Activated naive CD4-positive, alpha-beta T cell treated with anti-CD3 and anti-CD28 coated beads, Interleukin-2, amount 50 U/mL, for 24 hours (primary cell): ENCODE results near the gene SGMS2.
"Not testable (repeated sequence)": the region's sequence is repeated elsewhere in the genome, so short reads cannot be mapped to it uniquely, and the experiment has no call there.

Source experiments
- H3K27ac Mint-ChIP-seq: one replicate; pipeline ENCODE4 v1.8.0; 2021; ENCODE audit warnings: mild to moderate bottlenecking, mixed read lengths
- H3K27me3 Mint-ChIP-seq: one replicate; pipeline ENCODE4 v1.8.0; 2021; ENCODE audit warnings: mixed read lengths
- H3K36me3 Mint-ChIP-seq: one replicate; pipeline ENCODE4 v1.8.0; 2021; ENCODE audit warnings: mixed read lengths
- H3K4me1 Mint-ChIP-seq: one replicate; pipeline ENCODE4 v1.8.0; 2021; ENCODE audit warnings: mixed read lengths
- H3K4me3 Mint-ChIP-seq: one replicate; pipeline ENCODE4 v1.8.0; 2021; ENCODE audit warnings: mild to moderate bottlenecking, mixed read lengths
- H3K9me3 Mint-ChIP-seq: one replicate; pipeline ENCODE4 v1.8.0; 2021; ENCODE audit warnings: mixed read lengths

SGMS2 gene

GRCh38 chr4:107906458-107907100 is 81.8 kb downstream of the SGMS2 start:
- peaks cover 3% of the 10 kb centered on the region for H3K27me3 Mint-ChIP-seq
- H3K36me3 Mint-ChIP-seq: no peaks in the 10 kb centered on the region
- H3K9me3 Mint-ChIP-seq: peaks cover 5% of the 10 kb centered on the region
- H3K4me3 Mint-ChIP-seq: no peak overlapping the region
- H3K27ac Mint-ChIP-seq: no peak overlapping the region
- H3K4me1 Mint-ChIP-seq: no peaks in the 10 kb centered on the region

- Mint-ChIP-seq H3K27me3 (no peaks in the 10 kb centered on the region), H3K4me3 (no peak overlapping the region), H3K27ac (no peak overlapping the region), H3K36me3 (no peaks in the 10 kb centered on the region), H3K9me3 (peaks cover 5% of the 10 kb centered on the region), H3K4me1 (peaks cover 4% of the 10 kb centered on the region)
Observed at GRCh38 chr4:107908377-107908776, 83.6 kb downstream of the SGMS2 start.

- Mint-ChIP-seq H3K27me3 (peaks cover 1% of the 10 kb centered on the region), H3K9me3 (no peaks in the 10 kb centered on the region), H3K4me1 (peaks cover 4% of the 10 kb centered on the region), H3K36me3 (no peaks in the 10 kb centered on the region), H3K27ac (no peak overlapping the region), H3K4me3 (no peak overlapping the region)
Observed at GRCh38 chr4:107913283-107913899, 88.7 kb downstream of the SGMS2 start.

GRCh38 chr4:107915220-107915619 is 90.5 kb downstream of the SGMS2 start:
- Mint-ChIP-seq H3K4me1 (peaks cover 4% of the 10 kb centered on the region), H3K9me3 (peaks cover 9% of the 10 kb centered on the region), H3K27ac (no peak overlapping the region), H3K4me3 (no peak overlapping the region), H3K36me3 (peaks cover 2% of the 10 kb centered on the region), H3K27me3 (peaks cover 3% of the 10 kb centered on the region)

- Mint-ChIP-seq H3K27ac (no peak overlapping the region), H3K36me3 (peaks cover 3% of the 10 kb centered on the region), H3K27me3 (peaks cover 8% of the 10 kb centered on the region), H3K4me3 (no peak overlapping the region), H3K9me3 (peaks cover 13% of the 10 kb centered on the region), H3K4me1 (peaks cover 4% of the 10 kb centered on the region)
Observed at GRCh38 chr4:107916623-107917022, 91.9 kb downstream of the SGMS2 start.

GRCh38 chr4:107917500-107917899 is 92.8 kb downstream of the SGMS2 start:
- no peak overlapping the region for H3K4me3 Mint-ChIP-seq
- H3K27ac Mint-ChIP-seq: no peak overlapping the region
- H3K4me1 Mint-ChIP-seq: peaks cover 4% of the 10 kb centered on the region
- peaks cover 13% of the 10 kb centered on the region for H3K9me3 Mint-ChIP-seq
- peaks cover 3% of the 10 kb centered on the region for H3K36me3 Mint-ChIP-seq
- H3K27me3 Mint-ChIP-seq: peaks cover 11% of the 10 kb centered on the region

GRCh38 chr4:107922486-107923473 is 98.0 kb downstream of the SGMS2 start:
- H3K9me3 Mint-ChIP-seq: peaks cover 13% of the 10 kb centered on the region
- no peak overlapping the region for H3K27ac Mint-ChIP-seq
- no peaks in the 10 kb centered on the region for H3K4me1 Mint-ChIP-seq
- no peak overlapping the region for H3K4me3 Mint-ChIP-seq
- peaks cover 3% of the 10 kb centered on the region for H3K36me3 Mint-ChIP-seq
- peaks cover 11% of the 10 kb centered on the region for H3K27me3 Mint-ChIP-seq

GRCh38 chr4:107925713-107926112 is 101.0 kb downstream of the SGMS2 start:
- not testable (repeated sequence) for H3K9me3 Mint-ChIP-seq, H3K27ac Mint-ChIP-seq, H3K36me3 Mint-ChIP-seq, H3K4me3 Mint-ChIP-seq, H3K27me3 Mint-ChIP-seq, H3K4me1 Mint-ChIP-seq

- H3K36me3 Mint-ChIP-seq, H3K27ac Mint-ChIP-seq, H3K4me3 Mint-ChIP-seq, H3K27me3 Mint-ChIP-seq, H3K4me1 Mint-ChIP-seq, H3K9me3 Mint-ChIP-seq: not testable (repeated sequence)
Observed at GRCh38 chr4:107926875-107927274, 102.1 kb downstream of the SGMS2 start.

GRCh38 chr4:107930821-107931774 is 106.4 kb downstream of the SGMS2 start, which contains the start of gene CYP2U1:
TSS of gene CYP2U1 (plus strand) at chr4:107931549. CDS start at chr4:107931644, 95 bp downstream.
- peaks cover 6% of the 10 kb centered on the region for H3K36me3 Mint-ChIP-seq
- no peaks in the 10 kb centered on the region for H3K27me3 Mint-ChIP-seq
- peak within 1 kb of the TSS; percentile 92 for H3K4me3 Mint-ChIP-seq
- peaks cover 41% of the 10 kb centered on the region for H3K4me1 Mint-ChIP-seq
- H3K9me3 Mint-ChIP-seq: no peaks in the 10 kb centered on the region
- H3K27ac Mint-ChIP-seq: peak within 1 kb of the TSS; percentile 31

- Mint-ChIP-seq H3K27ac (peak overlapping the region; percentile 25), H3K4me1 (peaks cover 43% of the 10 kb centered on the region), H3K4me3 (peak overlapping the region; percentile 84)
Observed at GRCh38 chr4:107931775-107932321, 107.1 kb downstream of the SGMS2 start.

GRCh38 chr4:107935246-107935645 is 110.5 kb downstream of the SGMS2 start:
- Mint-ChIP-seq H3K27ac (no peak overlapping the region), H3K27me3 (no peaks in the 10 kb centered on the region), H3K4me1 (peaks cover 47% of the 10 kb centered on the region), H3K4me3 (no peak overlapping the region), H3K9me3 (no peaks in the 10 kb centered on the region), H3K36me3 (peaks cover 12% of the 10 kb centered on the region)

More at GRCh38 chr4:107931775-107932321, 107.1 kb downstream of the SGMS2 start:
- H3K9me3 Mint-ChIP-seq: no peaks in the 10 kb centered on the region
- peaks cover 8% of the 10 kb centered on the region for H3K36me3 Mint-ChIP-seq
- no peaks in the 10 kb centered on the region for H3K27me3 Mint-ChIP-seq

GRCh38 chr4:107937040-107937439 is 112.3 kb downstream of the SGMS2 start:
- Mint-ChIP-seq H3K36me3 (peaks cover 12% of the 10 kb centered on the region), H3K27me3 (no peaks in the 10 kb centered on the region), H3K9me3 (no peaks in the 10 kb centered on the region), H3K4me1 (peaks cover 39% of the 10 kb centered on the region), H3K4me3 (no peak overlapping the region), H3K27ac (no peak overlapping the region)

GRCh38 chr4:107939307-107939706 is 114.6 kb downstream of the SGMS2 start:
- Mint-ChIP-seq H3K9me3 (no peaks in the 10 kb centered on the region), H3K27ac (no peak overlapping the region), H3K4me1 (peaks cover 19% of the 10 kb centered on the region)

More at GRCh38 chr4:107939307-107939706, 114.6 kb downstream of the SGMS2 start:
- no peaks in the 10 kb centered on the region for H3K27me3 Mint-ChIP-seq
- peaks cover 18% of the 10 kb centered on the region for H3K36me3 Mint-ChIP-seq
- H3K4me3 Mint-ChIP-seq: no peak overlapping the region
